HPDE6-E6E7 (cell line): ENCODE data around the gene VCP.

ENCODE experiments used
- DNase-seq: peaks from one replicate; pipeline ENCODE4 v3.0.0; 2011; ENCODE audit warnings: missing footprints; ENCODE audit errors: extremely low spot score

Gene VCP

GRCh38 chr9:35103660-35104191 lies 31.3 kb upstream of the VCP start:
- DNase-seq: no peak

- DNase-seq: peak; percentile 95
Measured at GRCh38 chr9:35102769-35103659, 30.6 kb upstream of the VCP start, which contains the start of gene STOML2. STOML2 (minus strand) TSS chr9:35103131; CDS start chr9:35103094, 37 bp downstream.

DNA sequence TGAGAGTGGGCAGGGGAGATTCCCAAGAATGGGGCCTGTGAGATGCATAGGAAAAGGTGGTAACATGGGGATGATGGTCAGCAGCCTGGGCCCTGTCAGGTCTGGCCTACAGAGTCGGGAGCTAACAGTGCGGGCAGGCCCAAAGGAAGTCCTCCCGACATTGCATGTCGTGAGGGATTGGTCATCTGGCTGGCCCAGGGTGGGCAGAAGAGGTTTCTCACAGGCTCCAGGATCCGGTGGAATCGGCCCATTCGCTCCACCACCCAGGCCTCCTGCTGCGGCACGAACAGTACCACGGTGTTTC lies 30.0 kb upstream of the VCP start:
- DNase-seq: no peak

GRCh38 chr9:35097573-35097972 lies 25.1 kb upstream of the VCP start:
- no peak for DNase-seq

GRCh38 chr9:35096035-35096849 lies 23.8 kb upstream of the VCP start, which contains the start of gene PIGO:
PIGO (minus strand) TSS chr9:35096591; CDS start chr9:35095565, 1,026 bp downstream.
- DNase-seq: peak; percentile 88

- no peak for DNase-seq
Measured at GRCh38 chr9:35091536-35091935, 19.1 kb upstream of the VCP start.

- no peak for DNase-seq
Measured at GRCh38 chr9:35089434-35089833, 17.0 kb upstream of the VCP start.

DNA sequence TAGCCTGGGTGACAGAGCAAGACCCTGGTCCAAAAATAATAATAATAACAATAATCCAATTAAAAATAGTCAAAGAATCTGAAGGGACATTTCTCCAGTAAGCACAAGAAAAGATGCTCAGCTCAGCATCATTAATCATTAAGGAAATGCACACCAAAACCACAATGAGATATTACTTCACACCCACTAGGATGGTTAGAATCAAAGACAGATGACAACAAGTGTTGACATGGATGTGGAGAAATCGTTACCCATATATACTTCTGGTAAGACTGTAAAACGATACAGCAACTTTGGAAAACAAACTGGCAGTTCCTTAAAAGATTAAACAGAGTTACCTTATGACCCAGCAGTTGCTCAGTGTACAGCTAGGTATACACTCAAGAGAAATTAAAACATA lies 12.7 kb upstream of the VCP start:
- no peak for DNase-seq

DNA sequence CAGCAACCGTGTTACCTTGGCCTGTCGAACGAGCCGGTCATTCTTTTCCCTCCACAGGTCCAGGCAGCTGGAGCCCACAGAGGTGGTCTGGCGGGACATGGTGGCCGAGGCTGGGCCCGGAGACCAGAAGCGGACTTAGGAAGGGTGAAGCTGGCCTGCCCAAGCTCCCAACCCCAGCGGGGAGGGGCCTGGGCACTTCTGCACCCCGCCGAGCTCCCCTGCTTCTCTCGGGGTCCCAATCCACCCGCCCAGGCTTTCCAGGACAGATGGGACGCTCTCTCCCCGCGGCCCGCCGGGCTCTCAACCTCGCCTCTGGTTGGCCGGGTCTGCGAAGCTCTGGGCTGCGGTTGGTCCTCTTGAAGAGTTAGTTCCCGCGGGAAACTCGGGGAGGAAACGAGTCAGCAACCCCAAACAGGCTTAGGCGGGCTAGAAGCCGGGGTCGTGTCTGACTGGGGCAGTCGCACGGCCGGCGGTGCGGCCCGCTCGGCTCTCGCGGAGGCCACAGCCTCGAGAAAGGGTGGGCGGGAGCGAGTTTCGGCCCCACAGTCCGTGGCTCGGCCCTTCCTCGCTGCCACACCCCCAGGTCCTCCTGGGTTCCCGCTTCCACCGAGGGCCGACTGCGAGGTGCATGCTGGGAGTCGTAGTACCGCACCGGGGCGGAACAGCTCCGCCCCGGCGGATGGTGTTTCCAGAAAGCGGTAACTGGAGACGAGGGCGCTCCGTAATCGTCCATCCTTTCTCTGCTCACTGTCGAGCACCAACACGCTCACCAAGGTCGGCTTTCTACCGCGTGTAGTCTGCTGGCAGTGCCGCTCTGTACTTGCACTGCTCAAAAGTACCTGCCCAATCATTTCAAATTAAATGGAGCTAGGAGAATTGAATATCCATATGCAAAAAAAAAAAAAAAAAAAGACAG lies 7.3 kb upstream of the VCP start, which contains the start of gene FANCG:
TSS of gene FANCG (minus strand) at position 517 of the 916 bp plus-strand sequence. CDS start at position 99, 418 bp downstream.
- peak; percentile 95 for DNase-seq

- no peak for DNase-seq
Measured at GRCh38 chr9:35079041-35079425, 6.6 kb upstream of the VCP start.

DNA sequence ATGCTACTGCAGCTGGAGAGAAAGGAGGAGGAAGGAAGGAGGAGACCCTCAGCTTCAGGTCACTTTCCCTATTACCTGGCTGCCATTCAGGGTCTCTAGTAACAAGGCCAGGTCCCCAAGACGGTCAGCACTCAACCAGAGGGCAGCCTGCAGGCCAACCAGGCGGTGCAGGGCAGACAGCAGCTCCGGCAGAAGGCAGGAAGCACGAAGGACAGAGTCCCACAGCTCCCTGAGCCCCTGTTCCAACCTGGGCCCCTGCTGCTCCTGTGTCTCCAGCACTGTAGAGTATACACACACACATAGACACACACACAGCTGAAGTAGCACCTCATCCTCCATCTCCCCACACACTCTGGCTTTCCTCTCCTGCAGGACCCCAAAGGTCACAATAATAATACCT lies 5.6 kb upstream of the VCP start:
- no peak for DNase-seq

- DNase-seq: no peak
Measured at GRCh38 chr9:35076848-35077247, 4.4 kb upstream of the VCP start.

DNA sequence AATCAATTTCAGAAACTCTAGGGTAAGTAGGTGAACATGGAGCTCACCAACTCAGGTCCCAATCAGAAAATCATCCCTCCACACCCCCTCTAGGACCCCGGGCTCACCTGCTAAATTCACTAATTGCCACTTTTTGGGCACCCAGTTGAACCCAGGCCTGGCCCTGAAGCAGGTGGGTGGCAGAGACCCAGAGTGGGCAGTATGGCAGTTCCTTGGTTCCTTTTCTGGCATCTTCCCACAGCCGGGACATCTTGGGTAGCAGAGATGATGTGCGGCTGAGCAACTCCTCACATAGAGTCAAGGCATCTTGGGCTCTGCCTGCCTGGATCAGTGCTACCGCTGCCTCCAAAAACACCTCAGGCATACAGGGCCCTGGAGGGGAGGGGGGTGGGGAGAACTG lies 2.9 kb upstream of the VCP start:
- DNase-seq: no peak

- no peak for DNase-seq
Measured at GRCh38 chr9:35074791-35075190, 2.4 kb upstream of the VCP start.

GRCh38 chr9:35074141-35074540 lies 1.7 kb upstream of the VCP start:
- DNase-seq: no peak

DNA sequence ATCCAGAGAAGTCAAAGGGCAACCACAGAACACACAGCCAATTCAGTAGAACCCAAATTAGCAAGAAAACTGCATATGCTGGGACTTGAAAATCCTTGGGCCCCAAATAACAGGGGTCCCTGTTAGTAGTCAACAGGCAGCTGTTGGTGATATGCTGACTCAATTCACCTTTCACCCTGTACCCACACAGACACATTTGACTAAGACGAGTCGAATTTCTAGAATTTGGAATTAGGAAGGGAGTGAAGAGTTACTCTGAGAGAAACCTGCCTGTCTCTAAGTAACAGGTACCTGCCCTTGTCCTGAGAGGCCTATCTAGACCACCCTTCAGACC lies 821 bp upstream of the VCP start:
- DNase-seq: no peak

- DNase-seq: peak; percentile 75
Measured at GRCh38 chr9:35071814-35072460, 488 bp downstream of the VCP start.

DNA sequence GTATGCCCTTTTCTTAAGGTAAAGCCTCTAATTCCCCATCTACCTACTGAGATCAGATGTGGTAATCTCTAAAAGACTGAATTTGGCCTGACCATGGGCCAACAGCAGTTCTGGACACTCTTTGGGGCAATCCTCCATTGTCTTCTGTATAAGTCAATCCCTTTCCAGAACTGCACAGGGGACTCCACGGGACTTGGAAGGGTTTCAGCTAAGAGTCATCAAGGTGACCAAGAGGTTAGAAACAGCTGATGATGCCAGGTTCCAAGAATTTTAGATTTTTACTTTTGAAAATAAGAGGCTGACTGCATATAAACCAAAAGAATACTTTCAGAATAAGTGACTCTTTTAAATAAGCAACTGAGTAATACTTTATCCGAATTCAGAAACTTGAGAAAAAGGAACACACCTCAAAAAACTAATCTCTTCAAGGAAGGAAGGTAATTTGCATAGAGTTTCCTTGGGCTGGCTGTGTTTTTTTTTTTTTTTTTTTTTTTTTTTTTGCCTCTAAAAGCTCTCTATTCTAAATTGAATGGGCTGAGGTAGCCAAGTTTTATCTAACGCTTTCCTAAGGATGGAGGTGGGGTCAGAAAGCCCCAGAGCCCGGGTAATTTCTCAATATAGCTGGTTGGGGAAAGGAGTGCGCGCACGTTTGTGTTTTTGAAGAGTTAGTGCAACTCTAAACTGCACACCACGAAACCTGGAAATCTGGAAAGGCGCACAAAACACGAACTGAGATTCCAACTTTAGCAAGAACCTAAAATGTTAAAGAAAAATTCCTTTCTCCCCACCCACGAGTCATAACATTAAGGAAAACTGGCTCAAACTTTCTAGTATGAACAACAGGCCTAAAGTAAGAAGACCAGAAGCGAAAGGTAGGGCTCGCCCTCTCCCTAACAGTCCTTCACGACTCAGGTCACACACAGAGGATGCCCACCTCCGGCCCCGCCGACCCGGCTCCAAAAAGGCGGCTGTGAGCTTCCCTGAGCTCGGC lies 1.3 kb downstream of the VCP start:
- no peak for DNase-seq

- DNase-seq: no peak
Measured at GRCh38 chr9:35069020-35069419, 3.4 kb downstream of the VCP start.

- DNase-seq: no peak
Measured at GRCh38 chr9:35067056-35067455, 5.4 kb downstream of the VCP start.
